SK-N-SH (cell line): ENCODE measurements around the gene GARIN1A. TPM values are rescaled to one million over a fixed set of nuclear protein-coding genes. Genes with fewer than 3 reads are reported as not detected.

Source experiments
- CTCF ChIA-PET: fragments of 300-600, 350-600 bp; formaldehyde crosslinking; extraction: SDS; loops from one replicate; lab custom pipeline; 2021; lab: Yijun Ruan, JAX
- POLR2A ChIA-PET: fragments of 350-600 bp; sonication (Branson Sonifier 250); formaldehyde crosslinking; extraction: SDS; loops from one replicate; lab custom pipeline; 2020; ENCODE audit warnings: antibody characterized with exemption, inconsistent platforms; lab: Yijun Ruan, JAX
- DNase-seq: peaks from one replicate; pipeline ENCODE4 v3.0.0; 2012
- H2AFZ ChIP-seq: fragments of 200-600 bp; sonication (generic); 2 replicates; pipeline ENCODE4 v1.8.1; 2016; ENCODE audit warnings: antibody characterized with exemption, mild to moderate bottlenecking, low read depth
- H3F3A ChIP-seq: fragments of 200-600 bp; sonication (generic); replicated peaks from 2 replicates; pipeline ENCODE3; 2016; ENCODE audit warnings: antibody characterized with exemption, mild to moderate bottlenecking; ENCODE audit not compliant: insufficient read depth
- H3K27ac ChIP-seq, 2 experiments: fragments of 200-500 bp in 1 of 2; fragments of 200-600 bp in 1 of 2; sonication (Bioruptor generic) in 1 of 2; sonication (generic), shearing (Covaris generic) in 1 of 2; 2 replicates each; pipeline versions ENCODE4 v1.5.1 to v1.6.1; 2014 to 2016; ENCODE audit warnings: low read depth in 2 of 2, inconsistent platforms in 1 of 2, low read length in 1 of 2, mild to moderate bottlenecking in 1 of 2, mixed read lengths in 1 of 2
- H3K27me3 ChIP-seq: fragments of 200-600 bp; sonication (generic), shearing (Covaris generic); 2 replicates; pipeline ENCODE4 v1.6.1; 2016; ENCODE audit warnings: mixed run types; ENCODE audit not compliant: insufficient read depth
- H3K36me3 ChIP-seq, 2 experiments: fragments of 200-500 bp in 1 of 2; fragments of 200-600 bp in 1 of 2; sonication (Bioruptor generic) in 1 of 2; sonication (generic) in 1 of 2; replicated peaks in 1 of 2; 2 replicates each; pipeline versions ENCODE3 to v1.5.1; 2014 to 2016; ENCODE audit warnings: low read length in 1 of 2, mild to moderate bottlenecking in 1 of 2; ENCODE audit not compliant: insufficient read depth in 2 of 2, control insufficient read depth in 1 of 2
- H3K4me1 ChIP-seq, 2 experiments: fragments of 200-500 bp in 1 of 2; fragments of 200-600 bp in 1 of 2; sonication (Bioruptor generic) in 1 of 2; sonication (generic), shearing (Covaris generic) in 1 of 2; 2 replicates each; pipeline versions ENCODE4 v1.5.1 to v1.6.1; 2014 to 2016; ENCODE audit warnings: low read depth in 1 of 2, low read length in 1 of 2, mixed run types in 1 of 2; ENCODE audit not compliant: insufficient read depth in 2 of 2, control insufficient read depth in 1 of 2
- H3K4me2 ChIP-seq: fragments of 200-600 bp; sonication (generic), shearing (Covaris generic); 2 replicates; pipeline ENCODE4 v1.6.1; 2017; ENCODE audit warnings: mixed run types
- H3K4me3 ChIP-seq, 2 experiments: fragments of 200-500 bp in 1 of 2; fragments of 200-600 bp in 1 of 2; sonication (Bioruptor generic) in 1 of 2; sonication (generic), shearing (Covaris generic) in 1 of 2; 2 replicates each; pipeline versions ENCODE4 v1.5.1 to v1.8.1; 2014 to 2016; ENCODE audit warnings: low read depth in 2 of 2, inconsistent platforms in 1 of 2, low read length in 1 of 2, mild to moderate bottlenecking in 1 of 2, mixed read lengths in 1 of 2, moderate library complexity in 1 of 2
- H3K79me2 ChIP-seq: fragments of 200-600 bp; sonication (generic); 2 replicates; pipeline ENCODE4 v1.8.1; 2017; ENCODE audit warnings: mild to moderate bottlenecking; ENCODE audit not compliant: insufficient read depth
- H3K9ac ChIP-seq: fragments of 200-600 bp; sonication (generic); 2 replicates; pipeline ENCODE4 v1.6.1; 2017; ENCODE audit warnings: mixed run types
- H3K9me2 ChIP-seq: fragments of 200-600 bp; sonication (generic); 2 replicates; pipeline ENCODE4 v1.6.1; 2017; ENCODE audit warnings: mixed run types
- H3K9me3 ChIP-seq: fragments of 200-600 bp; sonication (generic); 2 replicates; pipeline ENCODE4 v1.6.1; 2017; ENCODE audit warnings: mixed run types, mild to moderate bottlenecking, moderate library complexity
- H4K20me1 ChIP-seq: fragments of 200-600 bp; sonication (generic); 2 replicates; pipeline ENCODE4 v1.6.1; 2017; ENCODE audit warnings: mild to moderate bottlenecking, mixed run types; ENCODE audit not compliant: insufficient read depth
- EP300 ChIP-seq, 2 experiments: IDR thresholded peaks; 2 replicates each; pipeline versions ENCODE4 v1.4.0 to v1.6.1; 2012; ENCODE audit warnings: borderline replicate concordance in 1 of 2, low read depth in 1 of 2, low read length in 1 of 2
- FOSL2 ChIP-seq: IDR thresholded peaks from 2 replicates; pipeline ENCODE4 v1.4.0; 2012; ENCODE audit warnings: low read depth, mild to moderate bottlenecking, moderate library complexity, borderline replicate concordance
- GABPA ChIP-seq: IDR thresholded peaks from 2 replicates; pipeline ENCODE4 v1.4.0; 2012; ENCODE audit warnings: low read depth, mild to moderate bottlenecking
- GATA2 ChIP-seq: sonication (generic); formaldehyde crosslinking; IDR thresholded peaks from 2 replicates; pipeline ENCODE4 v1.5.0; 2020; ENCODE audit warnings: mild to moderate bottlenecking, missing genetic modification reagents
- NFIC ChIP-seq: IDR thresholded peaks from 2 replicates; pipeline ENCODE4 v1.4.0; 2012; ENCODE audit warnings: borderline replicate concordance
- RAD21 ChIP-seq: IDR thresholded peaks from 2 replicates; pipeline ENCODE4 v1.6.1; 2012; ENCODE audit warnings: mild to moderate bottlenecking, low read length
- RFX5 ChIP-seq: IDR thresholded peaks from 2 replicates; pipeline ENCODE4 v1.6.1; 2012; ENCODE audit warnings: mild to moderate bottlenecking, improper control_type of control experiment, low read length
- SIN3A ChIP-seq: IDR thresholded peaks from 2 replicates; pipeline ENCODE4 v1.6.1; 2012; ENCODE audit warnings: low read depth, mild to moderate bottlenecking, low read length, moderate library complexity, borderline replicate concordance
- TAF1 ChIP-seq: IDR thresholded peaks from 2 replicates; pipeline ENCODE4 v1.6.1; 2012; ENCODE audit warnings: low read depth, mild to moderate bottlenecking, low read length, moderate library complexity, borderline replicate concordance
- TEAD4 ChIP-seq: IDR thresholded peaks from 2 replicates; pipeline ENCODE4 v1.4.0; 2012; ENCODE audit warnings: mild to moderate bottlenecking, borderline replicate concordance; ENCODE audit not compliant: insufficient read depth
- YY1 ChIP-seq: IDR thresholded peaks from 2 replicates; pipeline ENCODE4 v1.4.0; 2012; ENCODE audit warnings: low read depth, mild to moderate bottlenecking
- WGBS: methylation state at CpG from one replicate; pipeline ENCODE4 v1.1.6; 2017; ENCODE audit warnings: low lambda C conversion rate; 5-methylcytosine and 5-hydroxymethylcytosine counted together
- polyA plus RNA-seq, 3 experiments: library from polyadenylated mRNA; depleted of rRNA; stranded (reverse); fragments of >200 nt; gene quantifications; 2 replicates each; pipeline ENCODE4 v1.2.3, GENCODE V29; 2012
- TF ChIP-seq, protein P1 (sequence below): fragments of 150-350 bp; IDR thresholded peaks from 2 replicates; pipeline ENCODE4 v1.6.1; 2017; ENCODE audit warnings: antibody characterized with exemption, low read length, low read depth, borderline replicate concordance
- TF ChIP-seq, protein P2 (sequence below): IDR thresholded peaks from 2 replicates; pipeline ENCODE4 v1.4.0; 2012; ENCODE audit warnings: low read depth, borderline replicate concordance
- TF ChIP-seq, protein P3 (sequence below): fragments of 150-350 bp; IDR thresholded peaks from 2 replicates; pipeline ENCODE4 v1.6.1; 2016; ENCODE audit warnings: mild to moderate bottlenecking, low read depth, low read length

GARIN1A gene
- polyA plus RNA-seq, 1 of the 3 experiments (the other 2 are of a cell fraction): 1.2 TPM

DNA sequence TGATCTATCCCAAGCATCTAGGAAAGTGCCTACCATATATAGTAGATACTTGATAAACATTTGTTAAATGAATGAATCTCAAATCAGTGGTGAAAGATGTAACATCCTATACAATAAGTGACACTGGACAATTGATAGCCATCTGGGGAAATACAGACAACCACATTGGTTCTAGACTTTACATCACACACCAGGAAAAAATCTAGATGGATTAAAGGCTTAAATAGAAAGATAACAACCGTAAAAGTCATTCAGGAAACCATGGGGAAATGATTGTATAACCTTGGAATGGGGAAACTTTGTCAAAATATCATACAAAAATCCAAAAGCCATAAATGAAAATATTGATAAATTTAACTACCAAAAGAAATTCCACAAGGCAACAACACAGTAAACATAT, 7.0 kb upstream of the GARIN1A start:
- H4K20me1 ChIP-seq: no peaks in the 10 kb centered on the region
- no peak overlapping the region for H3K27ac ChIP-seq
- peaks cover 16% of the 10 kb centered on the region for H3K9me3 ChIP-seq
- H3K4me3 ChIP-seq: no peak overlapping the region
- H3F3A ChIP-seq: peaks cover 38% of the 10 kb centered on the region
- POLR2A ChIA-PET: no interaction called here
- H3K36me3 ChIP-seq: peaks cover 0 to 30% of the 10 kb centered on the region in 2 experiments
- no peaks in the 10 kb centered on the region for H3K79me2 ChIP-seq
- TF ChIP-seq, protein P1, sequence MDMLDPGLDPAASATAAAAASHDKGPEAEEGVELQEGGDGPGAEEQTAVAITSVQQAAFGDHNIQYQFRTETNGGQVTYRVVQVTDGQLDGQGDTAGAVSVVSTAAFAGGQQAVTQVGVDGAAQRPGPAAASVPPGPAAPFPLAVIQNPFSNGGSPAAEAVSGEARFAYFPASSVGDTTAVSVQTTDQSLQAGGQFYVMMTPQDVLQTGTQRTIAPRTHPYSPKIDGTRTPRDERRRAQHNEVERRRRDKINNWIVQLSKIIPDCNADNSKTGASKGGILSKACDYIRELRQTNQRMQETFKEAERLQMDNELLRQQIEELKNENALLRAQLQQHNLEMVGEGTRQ: no peak
- TF ChIP-seq, protein P2, sequence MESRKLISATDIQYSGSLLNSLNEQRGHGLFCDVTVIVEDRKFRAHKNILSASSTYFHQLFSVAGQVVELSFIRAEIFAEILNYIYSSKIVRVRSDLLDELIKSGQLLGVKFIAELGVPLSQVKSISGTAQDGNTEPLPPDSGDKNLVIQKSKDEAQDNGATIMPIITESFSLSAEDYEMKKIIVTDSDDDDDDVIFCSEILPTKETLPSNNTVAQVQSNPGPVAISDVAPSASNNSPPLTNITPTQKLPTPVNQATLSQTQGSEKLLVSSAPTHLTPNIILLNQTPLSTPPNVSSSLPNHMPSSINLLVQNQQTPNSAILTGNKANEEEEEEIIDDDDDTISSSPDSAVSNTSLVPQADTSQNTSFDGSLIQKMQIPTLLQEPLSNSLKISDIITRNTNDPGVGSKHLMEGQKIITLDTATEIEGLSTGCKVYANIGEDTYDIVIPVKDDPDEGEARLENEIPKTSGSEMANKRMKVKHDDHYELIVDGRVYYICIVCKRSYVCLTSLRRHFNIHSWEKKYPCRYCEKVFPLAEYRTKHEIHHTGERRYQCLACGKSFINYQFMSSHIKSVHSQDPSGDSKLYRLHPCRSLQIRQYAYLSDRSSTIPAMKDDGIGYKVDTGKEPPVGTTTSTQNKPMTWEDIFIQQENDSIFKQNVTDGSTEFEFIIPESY: no peak
- TF ChIP-seq GABPA: no peak
- no peak for TF ChIP-seq EP300 (IDR thresholded peaks at IDR 0.05; ENCODE audit: borderline replicate concordance in 1 of 2, low read depth in 1 of 2, low read length in 1 of 2)
- no peak for TF ChIP-seq YY1
- no peak for TF ChIP-seq TEAD4
- TF ChIP-seq TAF1: no peak
- no peak for TF ChIP-seq NFIC
- no peak for TF ChIP-seq SIN3A
- TF ChIP-seq GATA2 (CRISPR knock-in tag): no peak
- no peak for TF ChIP-seq RFX5
- TF ChIP-seq, protein P3, sequence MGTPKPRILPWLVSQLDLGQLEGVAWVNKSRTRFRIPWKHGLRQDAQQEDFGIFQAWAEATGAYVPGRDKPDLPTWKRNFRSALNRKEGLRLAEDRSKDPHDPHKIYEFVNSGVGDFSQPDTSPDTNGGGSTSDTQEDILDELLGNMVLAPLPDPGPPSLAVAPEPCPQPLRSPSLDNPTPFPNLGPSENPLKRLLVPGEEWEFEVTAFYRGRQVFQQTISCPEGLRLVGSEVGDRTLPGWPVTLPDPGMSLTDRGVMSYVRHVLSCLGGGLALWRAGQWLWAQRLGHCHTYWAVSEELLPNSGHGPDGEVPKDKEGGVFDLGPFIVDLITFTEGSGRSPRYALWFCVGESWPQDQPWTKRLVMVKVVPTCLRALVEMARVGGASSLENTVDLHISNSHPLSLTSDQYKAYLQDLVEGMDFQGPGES: no peak
- TF ChIP-seq FOSL2: no peak
- TF ChIP-seq RAD21: no peak
- no peak overlapping the region for H2AFZ ChIP-seq
- no peak overlapping the region for H3K9ac ChIP-seq
- H3K4me1 ChIP-seq: peaks cover 4% of the 10 kb centered on the region in 2 experiments; a peak in 2 of 4 replicates
- no peaks in the 10 kb centered on the region for H3K27me3 ChIP-seq
- H3K9me2 ChIP-seq: no peaks in the 10 kb centered on the region
- no peak overlapping the region for H3K4me2 ChIP-seq
- CTCF ChIA-PET: interaction anchor here (1.8 kb wide), 1 partner anchor 10 kb away, joined by 7 read pairs; no protein-coding TSS in a partner anchor
- WGBS: 76% methylated on average over 1 of the region's 1 CpG
- DNase-seq: no peak
